ENCODE data around the gene WDR18. TPM values are rescaled to one million over a fixed set of nuclear protein-coding genes. Genes with fewer than 3 reads are reported as not detected.

Gene WDR18
- total and polyA plus RNA-seq, 2 of the 4 experiments (the other 2 are of a cell fraction), result 37.1 to 56.9 TPM

GRCh38 chr19:1016647-1017114 is 32.5 kb downstream of the WDR18 start:
- ATAC-seq (ENCODE audit: low read depth), result no peak
- H3K9ac ChIP-seq (ENCODE audit: low read depth, low read length), result 0 out of 2 replicates have a peak overlapping the region, but pooled peaks have one; percentile 4
- H4K20me1 ChIP-seq (ENCODE audit: insufficient read depth, low read length), result peaks cover 82% of the 10 kb centered on the region
- intact Hi-C loops (cut with micrococcal nuclease) (no loop called here), dilution Hi-C loops (cut with HindIII; ENCODE audit: low sequenced_read_pairs, unreplicated experiment) (no loop called here), in situ Hi-C loops (cut with MboI; ENCODE audit: low sequenced_read_pairs) (no loop called here)
- H4K91ac ChIP-seq (ENCODE audit: insufficient read depth, low read depth, low read length), result no peak overlapping the region
- H3K9me3 ChIP-seq (ENCODE audit: control insufficient read depth, insufficient read depth, low read length), result no peaks in the 10 kb centered on the region
- H3K23ac ChIP-seq (ENCODE audit: low read depth, low read length), result peak overlapping the region; percentile 13; the same call in 1 of the 2 replicates
- H3K18ac ChIP-seq (ENCODE audit: low read depth, low read length), result no peak overlapping the region
- no TSS peak for BruUV-seq (replicated peaks)
- H3K4me1 ChIP-seq (ENCODE audit: control insufficient read depth, insufficient read depth, low read length), result peaks cover 33% of the 10 kb centered on the region
- no peak overlapping the region for H3K4me3 ChIP-seq (ENCODE audit: insufficient read depth, low read depth, low read length)
- peak overlapping the region; percentile 22 for H2AK9ac ChIP-seq (replicated peaks; ENCODE audit: low read depth, low read length, poor library complexity)
- peak overlapping the region; percentile 5 for H2AK5ac ChIP-seq (ENCODE audit: low read depth, low read length)
- peak; percentile 77 for DNase-seq
- H3K36me3 ChIP-seq (ENCODE audit: control insufficient read depth, insufficient read depth, low read length), result peaks cover 22% of the 10 kb centered on the region
- POLR2A ChIA-PET (ENCODE audit: unreplicated experiment), result no interaction called here
- peak overlapping the region; percentile 14 for H2AFZ ChIP-seq (replicated peaks; ENCODE audit: low read length, poor library complexity)
- H3K14ac ChIP-seq (replicated peaks; ENCODE audit: low read depth, low read length), result 0 out of 2 replicates have a peak overlapping the region, but pooled peaks have one; percentile 9
- WGBS, 2 experiments (ENCODE audit: extremely low coverage in 2 of 2, insufficient read length in 1 of 2), result 63% methylated on average over 7 of the region's 12 CpGs; no CpG with 5 or more reads in 1 of the 2 experiments
- no peak overlapping the region for H4K5ac ChIP-seq (ENCODE audit: low read depth, low read length)
- no peak overlapping the region for H2BK20ac ChIP-seq (ENCODE audit: low read depth, low read length)
- H3K79me1 ChIP-seq (ENCODE audit: low read depth in 1 of 2, low read length in 2 of 2), result peaks cover 0 to 71% of the 10 kb centered on the region in 2 experiments; a peak in 2 of 4 replicates
- TF ChIP-seq MXI1 (IDR thresholded peaks at IDR 0.05; ENCODE audit: borderline replicate concordance, low read depth, low read length), result no peak
- no peak for TF ChIP-seq RFX5 (IDR thresholded peaks at IDR 0.05; ENCODE audit: low read depth, low read length)
- no peak for TF ChIP-seq POLR2A (IDR thresholded peaks at IDR 0.05; ENCODE audit: low read depth, low read length)
- TF ChIP-seq CHD1 (IDR thresholded peaks at IDR 0.05; ENCODE audit: low read depth, low read length), result no peak
- no peak for TF ChIP-seq FOS (IDR thresholded peaks at IDR 0.05; ENCODE audit: low read depth, low read length)
- TF ChIP-seq ELK1 (IDR thresholded peaks at IDR 0.05; ENCODE audit: borderline replicate concordance, low read depth, low read length), result no peak
- no peak for TF ChIP-seq MAFK (IDR thresholded peaks at IDR 0.05; ENCODE audit: low read depth, low read length)
- TF ChIP-seq USF2 (IDR thresholded peaks at IDR 0.05; ENCODE audit: low read depth, low read length), result peak; percentile 63
- no peak for TF ChIP-seq CEBPB (IDR thresholded peaks at IDR 0.05; ENCODE audit: low read depth, low read length)
- no peak for TF ChIP-seq SMC3 (IDR thresholded peaks at IDR 0.05; ENCODE audit: low read depth, low read length)
- TF ChIP-seq BHLHE40 (IDR thresholded peaks at IDR 0.05; ENCODE audit: low read depth, low read length), result 0 out of 2 replicates have a peak, but pooled peaks have one; percentile 14
- no peak for TF ChIP-seq RAD21 (IDR thresholded peaks at IDR 0.05; ENCODE audit: low read length)
- TF ChIP-seq NFE2L2 (IDR thresholded peaks at IDR 0.05; ENCODE audit: low read depth, low read length), result no peak
- no peak for TF ChIP-seq CTCF (conservative IDR thresholded peaks at IDR 0.05; ENCODE audit: low read depth, low read length)
- TF ChIP-seq MAZ (IDR thresholded peaks at IDR 0.05; ENCODE audit: borderline replicate concordance, low read depth, low read length), result no peak
- TF ChIP-seq RCOR1 (IDR thresholded peaks at IDR 0.05; ENCODE audit: insufficient replicate concordance, low read length), result no peak
- H3K4ac ChIP-seq (ENCODE audit: low read depth, low read length), result peak overlapping the region; percentile 32; the same call in 1 of the 2 replicates
- H2BK120ac ChIP-seq (ENCODE audit: low read depth, low read length), result no peak overlapping the region
- H4K8ac ChIP-seq (ENCODE audit: low read depth in 2 of 2, low read length in 2 of 2), result no peak overlapping the region
- no peaks in the 10 kb centered on the region for H3K27me3 ChIP-seq (ENCODE audit: control insufficient read depth, insufficient read depth, low read length)
- CTCF ChIA-PET, result no interaction called here
- H3K4me2 ChIP-seq (ENCODE audit: low read depth, low read length), result peak overlapping the region; percentile 38
- no peak overlapping the region for H2BK15ac ChIP-seq (ENCODE audit: low read depth, low read length)
- H3K9me1 ChIP-seq (ENCODE audit: insufficient read depth, low read length), result peaks cover 9% of the 10 kb centered on the region; the same call in 1 of the 2 replicates
- H2BK5ac ChIP-seq (ENCODE audit: low read depth, low read length, poor library complexity, severe bottlenecking), result peak overlapping the region; percentile 53
- peak overlapping the region; percentile 12; the same call in 1 of the 2 replicates for H3K27ac ChIP-seq (ENCODE audit: insufficient read depth, low read length)
- no peak overlapping the region for H3K56ac ChIP-seq (ENCODE audit: extremely low read depth, insufficient read depth, low read length)
